Stimulated activated CD8-positive, alpha-beta memory T cell treated with anti-CD3 and anti-CD28 coated beads, Interleukin-12 subunit alpha, Interleukin-12 subunit beta, amount 100 ng/mL, for 24 hours (primary cell): ENCODE results near the gene INPP5A.
A peak's percentile ranks its signal among the peaks of the same experiment; 100 is the strongest.

Experiments used
- DNase-seq: peaks from one replicate; pipeline ENCODE4 v3.0.0-alpha.2; 2020; ENCODE audit errors: extremely low read depth

The INPP5A gene

GRCh38 chr10:132534391-132535064, 3.1 kb upstream of the INPP5A start:
- no peak for DNase-seq

- no peak for DNase-seq
Measured at GRCh38 chr10:132535065-132535651, 2.4 kb upstream of the INPP5A start.

GRCh38 chr10:132536241-132536876, 1.2 kb upstream of the INPP5A start:
- DNase-seq, result no peak

GRCh38 chr10:132536877-132537683, 507 bp upstream of the INPP5A start:
- peak; percentile 100 for DNase-seq

GRCh38 chr10:132538031-132538789, 623 bp downstream of the INPP5A start:
- no peak for DNase-seq

GRCh38 chr10:132538790-132539421, 1.3 kb downstream of the INPP5A start:
- DNase-seq, result no peak

- DNase-seq, result no peak
Measured at GRCh38 chr10:132539431-132539839, 1.8 kb downstream of the INPP5A start.

GRCh38 chr10:132539894-132540293, 2.3 kb downstream of the INPP5A start:
- no peak for DNase-seq

- no peak for DNase-seq
Measured at GRCh38 chr10:132540456-132540855, 2.9 kb downstream of the INPP5A start.

GRCh38 chr10:132541129-132541528, 3.5 kb downstream of the INPP5A start:
- DNase-seq, result no peak

- no peak for DNase-seq
Measured at GRCh38 chr10:132541601-132542011, 4.0 kb downstream of the INPP5A start.

- no peak for DNase-seq
Measured at GRCh38 chr10:132542086-132542775, 4.6 kb downstream of the INPP5A start.

GRCh38 chr10:132542819-132543218, 5.2 kb downstream of the INPP5A start:
- no peak for DNase-seq

GRCh38 chr10:132543916-132544743, 6.5 kb downstream of the INPP5A start:
- DNase-seq, result no peak

- no peak for DNase-seq
Measured at GRCh38 chr10:132544744-132545658, 7.4 kb downstream of the INPP5A start.

GRCh38 chr10:132545659-132546367, 8.2 kb downstream of the INPP5A start:
- no peak for DNase-seq

GRCh38 chr10:132546567-132547420, 9.2 kb downstream of the INPP5A start:
- DNase-seq, result no peak
